Stimulated activated CD8-positive, alpha-beta memory T cell treated with anti-CD3 and anti-CD28 coated beads, Interleukin-7, amount 100 ng/mL, for 1 hour (primary cell): ENCODE measurements around the gene CCHCR1.

Experiments
- DNase-seq, 2 donors: peaks; one replicate each; pipeline ENCODE4 v3.0.0-alpha.2; 2020; ENCODE audit warnings: low read depth in 2 of 2

CCHCR1 gene

GRCh38 chr6:31163922-31164321 is 6.3 kb upstream of the CCHCR1 start:
- DNase-seq: no peak

GRCh38 chr6:31162463-31163165 is 5.0 kb upstream of the CCHCR1 start:
- DNase-seq: no peak

- no peak for DNase-seq
Observed at GRCh38 chr6:31161216-31162126, 3.9 kb upstream of the CCHCR1 start.

- DNase-seq: no peak
Observed at GRCh38 chr6:31158863-31159855, 1.6 kb upstream of the CCHCR1 start.

- DNase-seq: peak; percentile 98 to 99
Observed at GRCh38 chr6:31158140-31158862, 699 bp upstream of the CCHCR1 start, which contains the start of gene TCF19. Gene TCF19 (plus strand): TSS chr6:31158589. CDS start chr6:31159470, 881 bp downstream.

GRCh38 chr6:31156641-31157040 is 961 bp downstream of the CCHCR1 start:
- DNase-seq: no peak

GRCh38 chr6:31154436-31154835 is 3.2 kb downstream of the CCHCR1 start:
- DNase-seq: no peak

- DNase-seq: no peak
Observed at GRCh38 chr6:31152781-31153180, 4.8 kb downstream of the CCHCR1 start.

- DNase-seq: no peak
Observed at GRCh38 chr6:31149827-31150447, 7.7 kb downstream of the CCHCR1 start.

- DNase-seq: no peak
Observed at GRCh38 chr6:31145386-31145785, 12.2 kb downstream of the CCHCR1 start.

- no peak for DNase-seq
Observed at GRCh38 chr6:31144970-31145340, 12.6 kb downstream of the CCHCR1 start.

- no peak for DNase-seq
Observed at GRCh38 chr6:31144296-31144969, 13.2 kb downstream of the CCHCR1 start.

GRCh38 chr6:31143148-31143547 is 14.5 kb downstream of the CCHCR1 start:
- no peak for DNase-seq

- DNase-seq: no peak
Observed at GRCh38 chr6:31142361-31142761, 15.2 kb downstream of the CCHCR1 start.

GRCh38 chr6:31140643-31141042 is 17.0 kb downstream of the CCHCR1 start:
- no peak for DNase-seq

- no peak for DNase-seq
Observed at GRCh38 chr6:31139599-31139998, 18.0 kb downstream of the CCHCR1 start.

GRCh38 chr6:31138982-31139381 is 18.6 kb downstream of the CCHCR1 start, which contains the start of gene PSORS1C2:
Gene PSORS1C2 (minus strand): TSS chr6:31139066. CDS start chr6:31139026, 40 bp downstream.
- no peak for DNase-seq

GRCh38 chr6:31135710-31136109 is 21.9 kb downstream of the CCHCR1 start:
- DNase-seq: no peak

GRCh38 chr6:31132806-31133205 is 24.8 kb downstream of the CCHCR1 start:
- no peak for DNase-seq

GRCh38 chr6:31131595-31131994 is 26.0 kb downstream of the CCHCR1 start:
- DNase-seq: no peak
